Glutamatergic neuron (in vitro differentiated cells): ENCODE data around the gene CDC42BPG. TPM values are rescaled to one million over a fixed set of nuclear protein-coding genes. Genes with fewer than 3 reads are reported as not detected.

Experiments
- DNase-seq: peaks from one replicate; pipeline ENCODE4 v3.0.0; 2022
- H3K27ac Mint-ChIP-seq: one replicate; pipeline ENCODE4 v1.8.0; 2020; ENCODE audit warnings: mild to moderate bottlenecking, mixed read lengths, inconsistent platforms; ENCODE audit not compliant: unreplicated experiment
- H3K27me3 Mint-ChIP-seq: one replicate; pipeline ENCODE4 v1.8.0; 2020; ENCODE audit warnings: mild to moderate bottlenecking, moderate library complexity, mixed read lengths, inconsistent platforms; ENCODE audit not compliant: unreplicated experiment
- H3K36me3 Mint-ChIP-seq: one replicate; pipeline ENCODE4 v1.8.0; 2020; ENCODE audit warnings: mild to moderate bottlenecking, mixed read lengths, inconsistent platforms; ENCODE audit not compliant: unreplicated experiment
- H3K4me1 Mint-ChIP-seq: one replicate; pipeline ENCODE4 v1.8.0; 2020; ENCODE audit warnings: mild to moderate bottlenecking, low read depth, mixed read lengths, inconsistent platforms; ENCODE audit not compliant: unreplicated experiment
- H3K4me3 Mint-ChIP-seq: one replicate; pipeline ENCODE4 v1.8.0; 2020; ENCODE audit warnings: mild to moderate bottlenecking, mixed read lengths, inconsistent platforms; ENCODE audit not compliant: unreplicated experiment
- H3K9me3 Mint-ChIP-seq: one replicate; pipeline ENCODE4 v1.8.0; 2020; ENCODE audit warnings: mild to moderate bottlenecking, moderate library complexity, mixed read lengths, inconsistent platforms; ENCODE audit not compliant: unreplicated experiment
- total RNA-seq: library from RNA; stranded (reverse); fragmentation: NEBNext Ultra II Directional; extraction: Animal tissue kit (Norgen Biotek cat#: 25700); gene quantifications from one replicate; pipeline ENCODE4 v1.2.1, GENCODE V29; 2021; ENCODE audit not compliant: unreplicated experiment
- TF ChIP-seq, protein P1 (sequence below): fragments of 200-600 bp; sonication (generic); IDR thresholded peaks from one replicate; pipeline ENCODE4 v1.5.0; 2021; ENCODE audit not compliant: partially characterized antibody, unreplicated experiment

The CDC42BPG gene
- total RNA-seq, 1 donor from 2014 or later: 2.3 TPM

GRCh38 chr11:64799623-64800302 lies 44.7 kb downstream of the CDC42BPG start:
- peaks cover 4% of the 10 kb centered on the region for H3K9me3 Mint-ChIP-seq
- DNase-seq: no peak
- H3K27me3 Mint-ChIP-seq: peaks cover 11% of the 10 kb centered on the region
- H3K4me3 Mint-ChIP-seq: no peak overlapping the region
- H3K36me3 Mint-ChIP-seq: no peaks in the 10 kb centered on the region
- H3K27ac Mint-ChIP-seq: peak overlapping the region; percentile 43
- H3K4me1 Mint-ChIP-seq: peaks cover 7% of the 10 kb centered on the region
- TF ChIP-seq, protein P1, sequence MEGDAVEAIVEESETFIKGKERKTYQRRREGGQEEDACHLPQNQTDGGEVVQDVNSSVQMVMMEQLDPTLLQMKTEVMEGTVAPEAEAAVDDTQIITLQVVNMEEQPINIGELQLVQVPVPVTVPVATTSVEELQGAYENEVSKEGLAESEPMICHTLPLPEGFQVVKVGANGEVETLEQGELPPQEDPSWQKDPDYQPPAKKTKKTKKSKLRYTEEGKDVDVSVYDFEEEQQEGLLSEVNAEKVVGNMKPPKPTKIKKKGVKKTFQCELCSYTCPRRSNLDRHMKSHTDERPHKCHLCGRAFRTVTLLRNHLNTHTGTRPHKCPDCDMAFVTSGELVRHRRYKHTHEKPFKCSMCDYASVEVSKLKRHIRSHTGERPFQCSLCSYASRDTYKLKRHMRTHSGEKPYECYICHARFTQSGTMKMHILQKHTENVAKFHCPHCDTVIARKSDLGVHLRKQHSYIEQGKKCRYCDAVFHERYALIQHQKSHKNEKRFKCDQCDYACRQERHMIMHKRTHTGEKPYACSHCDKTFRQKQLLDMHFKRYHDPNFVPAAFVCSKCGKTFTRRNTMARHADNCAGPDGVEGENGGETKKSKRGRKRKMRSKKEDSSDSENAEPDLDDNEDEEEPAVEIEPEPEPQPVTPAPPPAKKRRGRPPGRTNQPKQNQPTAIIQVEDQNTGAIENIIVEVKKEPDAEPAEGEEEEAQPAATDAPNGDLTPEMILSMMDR: no peak

- Mint-ChIP-seq H3K4me3 (no peak overlapping the region), H3K27me3 (peaks cover 12% of the 10 kb centered on the region)
These were observed 45.2 kb downstream of the CDC42BPG start for GRCh38 chr11:64799256-64799622.

GRCh38 chr11:64796757-64797541 lies 47.5 kb downstream of the CDC42BPG start:
- Mint-ChIP-seq H3K27ac (no peak overlapping the region), H3K4me3 (no peak overlapping the region), H3K36me3 (no peaks in the 10 kb centered on the region), H3K9me3 (no peaks in the 10 kb centered on the region), H3K4me1 (peaks cover 4% of the 10 kb centered on the region), H3K27me3 (peaks cover 15% of the 10 kb centered on the region)
- no peak for DNase-seq
- TF ChIP-seq, protein P1: no peak

More at GRCh38 chr11:64799256-64799622, 45.2 kb downstream of the CDC42BPG start:
- Mint-ChIP-seq H3K4me1 (peaks cover 7% of the 10 kb centered on the region), H3K27ac (no peak overlapping the region), H3K36me3 (no peaks in the 10 kb centered on the region), H3K9me3 (peaks cover 4% of the 10 kb centered on the region)
- DNase-seq: no peak
- TF ChIP-seq, protein P1: no peak

DNA sequence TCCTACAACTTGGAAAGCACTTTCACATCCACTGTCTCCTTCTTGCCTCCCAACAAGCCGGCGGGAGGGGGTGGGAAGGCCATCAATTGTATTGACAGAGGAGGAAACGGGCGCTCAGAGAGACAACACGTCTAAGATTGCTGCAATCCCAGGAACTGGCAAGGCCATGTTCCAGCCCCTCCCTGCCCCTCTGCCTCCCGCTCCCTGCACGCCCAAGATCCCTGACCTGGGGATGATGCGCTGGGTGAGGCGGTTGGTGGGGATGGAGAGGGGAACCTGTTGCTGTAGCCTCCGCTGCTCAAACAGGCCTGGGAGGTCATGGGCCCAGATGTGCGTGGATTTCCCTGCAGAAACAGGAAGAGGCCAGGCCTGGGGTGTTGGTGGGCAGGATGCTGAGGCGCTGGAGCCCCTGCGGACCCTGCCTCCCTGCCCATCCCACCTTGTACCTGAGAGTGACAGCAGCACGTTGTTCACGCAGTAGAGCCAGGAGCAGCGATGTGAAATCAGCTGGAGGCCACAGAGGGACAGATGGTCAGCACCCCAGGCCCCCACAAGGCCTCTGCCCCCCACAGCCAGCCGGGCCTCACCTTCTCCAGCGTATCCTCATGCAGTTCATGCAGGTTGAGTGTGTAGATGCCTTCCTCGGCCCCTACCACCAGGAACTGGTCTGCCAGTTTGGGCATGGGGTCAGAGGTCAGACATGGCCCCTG lies 48.3 kb downstream of the CDC42BPG start:
- no peak overlapping the region for H3K4me3 Mint-ChIP-seq
- H3K27ac Mint-ChIP-seq: no peak overlapping the region
- H3K9me3 Mint-ChIP-seq: no peaks in the 10 kb centered on the region

More for the DNA sequence above, 48.3 kb downstream of the CDC42BPG start:
- TF ChIP-seq, protein P1: no peak
- Mint-ChIP-seq H3K27me3 (peaks cover 18% of the 10 kb centered on the region), H3K4me1 (peaks cover 4% of the 10 kb centered on the region), H3K36me3 (no peaks in the 10 kb centered on the region)
- DNase-seq: no peak
